ENCODE results near the gene EXOC2. TPM values are rescaled to one million over a fixed set of nuclear protein-coding genes. Genes with fewer than 3 reads are reported as not detected.

Gene EXOC2
- total and polyA plus RNA-seq, 2 donors = 11.8 to 29.9 TPM

- H3K27ac ChIP-seq (ENCODE audit: low read depth) = no peak overlapping the region
- no peaks in the 10 kb centered on the region for H3K4me1 ChIP-seq (ENCODE audit: insufficient read depth)
- no peak for DNase-seq (ENCODE audit: extremely low spot score)
- no peak overlapping the region for H3K4me3 ChIP-seq (ENCODE audit: low read depth, low read length)
- H3K36me3 ChIP-seq (ENCODE audit: insufficient read depth) = no peaks in the 10 kb centered on the region
- 89% methylated on average over 11 of the region's 11 CpGs for WGBS
Observed at GRCh38 chr6:467111-467510, 225.8 kb downstream of the EXOC2 start.

GRCh38 chr6:466564-466963 is 226.4 kb downstream of the EXOC2 start:
- DNase-seq (ENCODE audit: extremely low spot score) = no peak
- H3K36me3 ChIP-seq (ENCODE audit: insufficient read depth) = no peaks in the 10 kb centered on the region
- H3K27ac ChIP-seq (ENCODE audit: low read depth) = no peak overlapping the region

GRCh38 chr6:465531-466348 is 227.2 kb downstream of the EXOC2 start:
- no peak for DNase-seq (ENCODE audit: extremely low spot score)
- Histone ChIP-seq H3K4me1 (ENCODE audit: insufficient read depth) (no peaks in the 10 kb centered on the region), H3K27ac (ENCODE audit: low read depth) (no peak overlapping the region), H3K4me3 (ENCODE audit: low read depth, low read length) (no peak overlapping the region), H3K36me3 (ENCODE audit: insufficient read depth) (no peaks in the 10 kb centered on the region)
- 80% methylated on average over 20 of the region's 20 CpGs for WGBS

More at GRCh38 chr6:466564-466963, 226.4 kb downstream of the EXOC2 start:
- Histone ChIP-seq H3K4me1 (ENCODE audit: insufficient read depth) (no peaks in the 10 kb centered on the region), H3K4me3 (ENCODE audit: low read depth, low read length) (no peak overlapping the region)
- 90% methylated on average over 18 of the region's 18 CpGs for WGBS

GRCh38 chr6:456887-457286 is 236.1 kb downstream of the EXOC2 start:
- DNase-seq (ENCODE audit: extremely low spot score) = no peak
- H3K4me1 ChIP-seq (ENCODE audit: insufficient read depth) = no peaks in the 10 kb centered on the region
- WGBS = 83% methylated on average over 4 of the region's 4 CpGs
- H3K27ac ChIP-seq (ENCODE audit: low read depth) = no peak overlapping the region
- H3K4me3 ChIP-seq (ENCODE audit: low read depth, low read length) = no peak overlapping the region
- no peaks in the 10 kb centered on the region for H3K36me3 ChIP-seq (ENCODE audit: insufficient read depth)

- Histone ChIP-seq H3K36me3 (ENCODE audit: insufficient read depth) (no peaks in the 10 kb centered on the region), H3K27ac (ENCODE audit: low read depth) (no peak overlapping the region), H3K4me3 (ENCODE audit: low read depth, low read length) (no peak overlapping the region), H3K4me1 (ENCODE audit: insufficient read depth) (no peaks in the 10 kb centered on the region)
- no peak for DNase-seq (ENCODE audit: extremely low spot score)
- WGBS = 87% methylated on average over 5 of the region's 5 CpGs
Observed at GRCh38 chr6:456358-456867, 236.5 kb downstream of the EXOC2 start.

- Histone ChIP-seq H3K36me3 (ENCODE audit: insufficient read depth) (no peaks in the 10 kb centered on the region), H3K4me1 (ENCODE audit: insufficient read depth) (no peaks in the 10 kb centered on the region), H3K27ac (ENCODE audit: low read depth) (no peak overlapping the region), H3K4me3 (ENCODE audit: low read depth, low read length) (no peak overlapping the region)
- WGBS = 97% methylated on average over 8 of the region's 8 CpGs
- DNase-seq (ENCODE audit: extremely low spot score) = no peak
Observed at GRCh38 chr6:455835-456234, 237.1 kb downstream of the EXOC2 start.

GRCh38 chr6:455006-455585 is 237.8 kb downstream of the EXOC2 start:
- H3K36me3 ChIP-seq (ENCODE audit: insufficient read depth) = no peaks in the 10 kb centered on the region
- H3K27ac ChIP-seq (ENCODE audit: low read depth) = no peak overlapping the region
- no peaks in the 10 kb centered on the region for H3K4me1 ChIP-seq (ENCODE audit: insufficient read depth)
- DNase-seq (ENCODE audit: extremely low spot score) = no peak
- 86% methylated on average over 11 of the region's 11 CpGs for WGBS
- no peak overlapping the region for H3K4me3 ChIP-seq (ENCODE audit: low read depth, low read length)

GRCh38 chr6:454148-454991 is 238.6 kb downstream of the EXOC2 start:
- no peak overlapping the region for H3K4me3 ChIP-seq (ENCODE audit: low read depth, low read length)
- no peak for DNase-seq (ENCODE audit: extremely low spot score)
- H3K36me3 ChIP-seq (ENCODE audit: insufficient read depth) = no peaks in the 10 kb centered on the region
- 45% methylated on average over 5 of the region's 5 CpGs for WGBS
- H3K27ac ChIP-seq (ENCODE audit: low read depth) = no peak overlapping the region
- H3K4me1 ChIP-seq (ENCODE audit: insufficient read depth) = no peaks in the 10 kb centered on the region

GRCh38 chr6:453152-453551 is 239.8 kb downstream of the EXOC2 start:
- DNase-seq (ENCODE audit: extremely low spot score) = no peak
- WGBS = 31% methylated on average over 13 of the region's 13 CpGs
- H3K27ac ChIP-seq (ENCODE audit: low read depth) = no peak overlapping the region
- H3K4me1 ChIP-seq (ENCODE audit: insufficient read depth) = no peaks in the 10 kb centered on the region
- no peak overlapping the region for H3K4me3 ChIP-seq (ENCODE audit: low read depth, low read length)
- H3K36me3 ChIP-seq (ENCODE audit: insufficient read depth) = no peaks in the 10 kb centered on the region

GRCh38 chr6:452301-453067 is 240.5 kb downstream of the EXOC2 start:
- Histone ChIP-seq H3K36me3 (ENCODE audit: insufficient read depth) (no peaks in the 10 kb centered on the region), H3K4me1 (ENCODE audit: insufficient read depth) (no peaks in the 10 kb centered on the region), H3K4me3 (ENCODE audit: low read depth, low read length) (no peak overlapping the region), H3K27ac (ENCODE audit: low read depth) (no peak overlapping the region)
- WGBS = 67% methylated on average over 9 of the region's 9 CpGs
- DNase-seq (ENCODE audit: extremely low spot score) = no peak

- Histone ChIP-seq H3K4me3 (ENCODE audit: low read depth, low read length) (no peak overlapping the region), H3K4me1 (ENCODE audit: insufficient read depth) (no peaks in the 10 kb centered on the region), H3K27ac (ENCODE audit: low read depth) (no peak overlapping the region), H3K36me3 (ENCODE audit: insufficient read depth) (no peaks in the 10 kb centered on the region)
- 93% methylated on average over 8 of the region's 8 CpGs for WGBS
- DNase-seq (ENCODE audit: extremely low spot score) = no peak
Observed at GRCh38 chr6:451847-452246, 241.1 kb downstream of the EXOC2 start.

- WGBS = 94% methylated on average over 12 of the region's 12 CpGs
- no peak overlapping the region for H3K27ac ChIP-seq (ENCODE audit: low read depth)
Observed at GRCh38 chr6:451336-451735, 241.6 kb downstream of the EXOC2 start.

More at GRCh38 chr6:451336-451735, 241.6 kb downstream of the EXOC2 start:
- Histone ChIP-seq H3K4me3 (ENCODE audit: low read depth, low read length) (no peak overlapping the region), H3K4me1 (ENCODE audit: insufficient read depth) (no peaks in the 10 kb centered on the region), H3K36me3 (ENCODE audit: insufficient read depth) (no peaks in the 10 kb centered on the region)
- DNase-seq (ENCODE audit: extremely low spot score) = no peak

All from urinary bladder (tissue), 4 donors.